Astrocyte (in vitro differentiated cells and primary cell): ENCODE data around the gene AFMID.

Experiments used
- CTCF ChIP-seq: IDR thresholded peaks from 2 replicates; pipeline ENCODE4 v1.5.1; 2011; ENCODE audit warnings: low read depth, mild to moderate bottlenecking, inconsistent platforms, low read length, moderate library complexity; ENCODE audit not compliant: insufficient read depth
- EZH2 ChIP-seq: IDR thresholded peaks from 2 replicates; pipeline ENCODE4 v1.6.1; 2012; ENCODE audit warnings: mild to moderate bottlenecking, low read length, inconsistent platforms; ENCODE audit not compliant: insufficient read depth

DNA sequence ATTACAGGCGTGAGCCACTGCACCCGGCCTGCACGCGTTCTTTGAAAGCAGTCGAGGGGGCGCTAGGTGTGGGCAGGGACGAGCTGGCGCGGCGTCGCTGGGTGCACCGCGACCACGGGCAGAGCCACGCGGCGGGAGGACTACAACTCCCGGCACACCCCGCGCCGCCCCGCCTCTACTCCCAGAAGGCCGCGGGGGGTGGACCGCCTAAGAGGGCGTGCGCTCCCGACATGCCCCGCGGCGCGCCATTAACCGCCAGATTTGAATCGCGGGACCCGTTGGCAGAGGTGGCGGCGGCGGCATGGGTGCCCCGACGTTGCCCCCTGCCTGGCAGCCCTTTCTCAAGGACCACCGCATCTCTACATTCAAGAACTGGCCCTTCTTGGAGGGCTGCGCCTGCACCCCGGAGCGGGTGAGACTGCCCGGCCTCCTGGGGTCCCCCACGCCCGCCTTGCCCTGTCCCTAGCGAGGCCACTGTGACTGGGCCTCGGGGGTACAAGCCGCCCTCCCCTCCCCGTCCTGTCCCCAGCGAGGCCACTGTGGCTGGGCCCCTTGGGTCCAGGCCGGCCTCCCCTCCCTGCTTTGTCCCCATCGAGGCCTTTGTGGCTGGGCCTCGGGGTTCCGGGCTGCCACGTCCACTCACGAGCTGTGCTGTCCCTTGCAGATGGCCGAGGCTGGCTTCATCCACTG is 27.0 kb downstream of the AFMID start, which contains the start of gene BIRC5:
- TF ChIP-seq CTCF (no peak), EZH2 (no peak)
